Measurements from ENCODE around the gene CD8B.

Gene CD8B

DNA sequence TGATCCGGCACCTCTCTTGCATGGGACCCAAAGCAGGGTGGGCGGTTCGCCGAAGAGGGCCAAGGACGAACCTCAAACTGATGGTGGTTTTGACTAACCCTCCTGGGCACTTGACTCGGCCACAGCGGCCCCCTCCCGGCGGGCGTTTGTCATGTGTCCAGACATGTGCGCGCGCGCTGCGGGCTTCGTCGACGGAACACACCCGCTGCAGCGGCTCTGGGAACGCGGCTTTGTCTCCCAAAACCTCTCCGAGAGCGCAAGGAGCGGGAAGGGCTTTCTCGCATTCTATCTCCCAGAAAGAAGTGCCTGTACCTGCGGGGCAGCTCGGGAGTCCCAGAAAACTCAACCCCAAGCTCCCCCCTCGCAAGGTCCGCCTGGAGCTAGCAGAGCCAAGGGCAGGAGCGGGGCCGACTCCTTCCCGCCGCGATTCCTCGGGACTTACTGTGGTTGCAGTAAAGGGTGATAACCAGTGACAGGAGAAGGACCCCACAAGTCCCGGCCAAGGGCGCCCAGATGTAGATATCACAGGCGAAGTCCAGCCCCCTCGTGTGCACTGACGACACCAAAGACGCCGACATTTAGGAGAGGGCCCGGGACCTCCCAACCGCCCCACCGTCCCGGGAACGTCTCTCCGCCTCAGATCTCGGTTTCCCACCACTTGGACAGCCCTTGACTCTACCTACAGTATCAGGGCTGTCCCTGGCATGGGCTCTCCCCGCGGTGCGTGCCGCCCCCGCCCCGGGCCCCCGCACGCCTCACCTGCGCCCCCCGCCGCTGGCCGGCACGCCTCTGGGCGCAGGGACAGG, 72.6 kb downstream of the CD8B start:
- peak overlapping the region; percentile 70 for H3K18ac ChIP-seq (ENCODE audit: low read length)
- peaks cover 28 to 95% (median 51%) of the 10 kb centered on the region in 3 experiments for H3K27me3 ChIP-seq (ENCODE audit: control insufficient read depth in 3 of 3, insufficient read depth in 3 of 3, low read depth in 1 of 3, low read length in 3 of 3)
- no peak overlapping the region for H2BK120ac ChIP-seq (ENCODE audit: low read depth, low read length)
- H3K36me3 ChIP-seq (replicated peaks in 1 of 2; ENCODE audit: control insufficient read depth in 2 of 2, insufficient read depth in 2 of 2, low read length in 2 of 2): no peaks in the 10 kb centered on the region
- H3K4me1 ChIP-seq (ENCODE audit: control insufficient read depth in 2 of 2, insufficient read depth in 1 of 2, low read depth in 1 of 2, low read length in 2 of 2): peaks cover 5 to 8% of the 10 kb centered on the region in 2 donors
- no peak overlapping the region for H3K9ac ChIP-seq (ENCODE audit: low read depth, low read length, poor library complexity)
- peak overlapping the region; percentile 14 for H3K14ac ChIP-seq (ENCODE audit: low read length)
- no peaks in the 10 kb centered on the region for H3K79me1 ChIP-seq (ENCODE audit: low read depth, low read length)
- peak overlapping the region; percentile 85 for H2AFZ ChIP-seq (ENCODE audit: low read length)
- H3K4ac ChIP-seq (ENCODE audit: low read length): no peak overlapping the region
- peak overlapping the region; percentile 45 for H2BK15ac ChIP-seq (ENCODE audit: low read length)
- no peak overlapping the region for H2BK5ac ChIP-seq (ENCODE audit: low read length)
- no peak overlapping the region for H2BK12ac ChIP-seq (ENCODE audit: low read length)
- no peak overlapping the region for H3K27ac ChIP-seq (replicated peaks; ENCODE audit: low read length)
- peaks cover 0 to 7% of the 10 kb centered on the region in 2 donors for H3K9me3 ChIP-seq (replicated peaks in 1 of 2; ENCODE audit: control insufficient read depth in 2 of 2, insufficient read depth in 1 of 2, low read depth in 1 of 2, low read length in 2 of 2)
- H3K23ac ChIP-seq (ENCODE audit: low read depth, low read length, poor library complexity): no peak overlapping the region
- DNase-seq (ENCODE audit: low spot score): no peak
- H4K8ac ChIP-seq (ENCODE audit: low read depth, low read length): no peak overlapping the region
- WGBS, 2 donors (ENCODE audit: extremely low coverage in 2 of 2, insufficient read length in 2 of 2, insufficient replicate concordance in 1 of 2): no CpG with 5 or more reads among the region's 64 CpGs
- H3K4me2 ChIP-seq (ENCODE audit: insufficient read depth, low read length, poor library complexity, severe bottlenecking): peak overlapping the region; percentile 63
- no peak overlapping the region for H3K4me3 ChIP-seq (ENCODE audit: low read length in 2 of 2)
- H4K91ac ChIP-seq (ENCODE audit: low read depth, low read length, poor library complexity): no peak overlapping the region
- no peak overlapping the region for H2AK5ac ChIP-seq (ENCODE audit: low read depth, low read length)

GRCh38 chr2:86788165-86788564, 73.5 kb downstream of the CD8B start:
- Histone ChIP-seq H3K4me2 (ENCODE audit: insufficient read depth, low read length, poor library complexity, severe bottlenecking) (no peak overlapping the region), H2BK12ac (ENCODE audit: low read length) (no peak overlapping the region), H4K91ac (ENCODE audit: low read depth, low read length, poor library complexity) (no peak overlapping the region), H3K9ac (ENCODE audit: low read depth, low read length, poor library complexity) (no peak overlapping the region), H2BK15ac (ENCODE audit: low read length) (no peak overlapping the region), H3K27me3 (ENCODE audit: control insufficient read depth in 3 of 3, insufficient read depth in 3 of 3, low read depth in 1 of 3, low read length in 3 of 3) (peaks cover 28 to 95% (median 51%) of the 10 kb centered on the region in 3 experiments), H3K23ac (ENCODE audit: low read depth, low read length, poor library complexity) (no peak overlapping the region), H2BK5ac (ENCODE audit: low read length) (no peak overlapping the region), H3K9me3 (replicated peaks in 1 of 2; ENCODE audit: control insufficient read depth in 2 of 2, insufficient read depth in 1 of 2, low read depth in 1 of 2, low read length in 2 of 2) (peaks cover 0 to 7% of the 10 kb centered on the region in 2 donors), H2BK120ac (ENCODE audit: low read depth, low read length) (no peak overlapping the region), H3K4ac (ENCODE audit: low read length) (no peak overlapping the region), H3K79me1 (ENCODE audit: low read depth, low read length) (no peaks in the 10 kb centered on the region), H2AK5ac (ENCODE audit: low read depth, low read length) (no peak overlapping the region), H3K14ac (ENCODE audit: low read length) (no peak overlapping the region), H3K4me1 (ENCODE audit: control insufficient read depth in 2 of 2, insufficient read depth in 1 of 2, low read depth in 1 of 2, low read length in 2 of 2) (peaks cover 5 to 8% of the 10 kb centered on the region in 2 donors), H3K36me3 (replicated peaks in 1 of 2; ENCODE audit: control insufficient read depth in 2 of 2, insufficient read depth in 2 of 2, low read length in 2 of 2) (no peaks in the 10 kb centered on the region), H3K4me3 (ENCODE audit: low read length in 2 of 2) (no peak overlapping the region), H2AFZ (ENCODE audit: low read length) (no peak overlapping the region), H3K27ac (replicated peaks; ENCODE audit: low read length) (no peak overlapping the region), H3K18ac (ENCODE audit: low read length) (no peak overlapping the region), H4K8ac (ENCODE audit: low read depth, low read length) (no peak overlapping the region)
- DNase-seq (ENCODE audit: low spot score): no peak
- no CpG with 5 or more reads among the region's 7 CpGs for WGBS, 2 donors (ENCODE audit: extremely low coverage in 2 of 2, insufficient read length in 2 of 2, insufficient replicate concordance in 1 of 2)

DNA sequence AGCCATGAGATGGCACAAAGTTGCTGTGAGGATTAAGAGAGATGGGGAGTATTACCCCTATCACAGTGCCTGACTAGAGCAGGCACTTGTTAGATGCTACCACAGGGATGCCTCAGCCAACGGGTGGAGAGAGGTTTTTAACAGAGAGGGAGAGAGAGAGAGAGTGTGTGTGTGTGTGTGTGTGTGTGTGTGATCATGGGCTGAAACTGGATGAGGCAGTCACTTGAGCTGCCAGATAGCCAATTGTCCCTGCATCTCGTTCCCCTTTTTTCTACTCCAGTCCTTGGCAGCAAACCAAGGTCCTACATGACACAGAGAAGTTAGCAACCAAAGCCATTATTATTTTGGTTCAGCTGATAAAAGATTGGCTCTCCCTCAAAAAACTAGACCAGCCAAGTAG, 74.0 kb downstream of the CD8B start:
- H4K8ac ChIP-seq (ENCODE audit: low read depth, low read length): no peak overlapping the region
- H2BK15ac ChIP-seq (ENCODE audit: low read length): no peak overlapping the region
- no peak for DNase-seq (ENCODE audit: low spot score)
- H3K79me1 ChIP-seq (ENCODE audit: low read depth, low read length): no peaks in the 10 kb centered on the region
- H3K9me3 ChIP-seq (replicated peaks in 1 of 2; ENCODE audit: control insufficient read depth in 2 of 2, insufficient read depth in 1 of 2, low read depth in 1 of 2, low read length in 2 of 2): peaks cover 0 to 7% of the 10 kb centered on the region in 2 donors
- H3K36me3 ChIP-seq (replicated peaks in 1 of 2; ENCODE audit: control insufficient read depth in 2 of 2, insufficient read depth in 2 of 2, low read length in 2 of 2): no peaks in the 10 kb centered on the region
- H2BK12ac ChIP-seq (ENCODE audit: low read length): no peak overlapping the region
- H2BK120ac ChIP-seq (ENCODE audit: low read depth, low read length): no peak overlapping the region
- WGBS, 2 donors (ENCODE audit: extremely low coverage in 2 of 2, insufficient read length in 2 of 2, insufficient replicate concordance in 1 of 2): no CpG with 5 or more reads among the region's 2 CpGs
- H3K4me3 ChIP-seq (ENCODE audit: low read length in 2 of 2): peak overlapping the region in 1 of 2 donors; percentile 35
- H2BK5ac ChIP-seq (ENCODE audit: low read length): no peak overlapping the region
- no peak overlapping the region for H3K18ac ChIP-seq (ENCODE audit: low read length)
- H2AFZ ChIP-seq (ENCODE audit: low read length): no peak overlapping the region
- no peak overlapping the region for H3K9ac ChIP-seq (ENCODE audit: low read depth, low read length, poor library complexity)
- H3K23ac ChIP-seq (ENCODE audit: low read depth, low read length, poor library complexity): no peak overlapping the region
- H3K4ac ChIP-seq (ENCODE audit: low read length): no peak overlapping the region
- H3K4me1 ChIP-seq (ENCODE audit: control insufficient read depth in 2 of 2, insufficient read depth in 1 of 2, low read depth in 1 of 2, low read length in 2 of 2): peaks cover 5 to 8% of the 10 kb centered on the region in 2 donors
- no peak overlapping the region for H4K91ac ChIP-seq (ENCODE audit: low read depth, low read length, poor library complexity)
- no peak overlapping the region for H2AK5ac ChIP-seq (ENCODE audit: low read depth, low read length)
- H3K27ac ChIP-seq (replicated peaks; ENCODE audit: low read length): no peak overlapping the region
- no peak overlapping the region for H3K14ac ChIP-seq (ENCODE audit: low read length)
- peaks cover 28 to 94% (median 51%) of the 10 kb centered on the region in 3 experiments for H3K27me3 ChIP-seq (ENCODE audit: control insufficient read depth in 3 of 3, insufficient read depth in 3 of 3, low read depth in 1 of 3, low read length in 3 of 3)
- no peak overlapping the region for H3K4me2 ChIP-seq (ENCODE audit: insufficient read depth, low read length, poor library complexity, severe bottlenecking)

DNA sequence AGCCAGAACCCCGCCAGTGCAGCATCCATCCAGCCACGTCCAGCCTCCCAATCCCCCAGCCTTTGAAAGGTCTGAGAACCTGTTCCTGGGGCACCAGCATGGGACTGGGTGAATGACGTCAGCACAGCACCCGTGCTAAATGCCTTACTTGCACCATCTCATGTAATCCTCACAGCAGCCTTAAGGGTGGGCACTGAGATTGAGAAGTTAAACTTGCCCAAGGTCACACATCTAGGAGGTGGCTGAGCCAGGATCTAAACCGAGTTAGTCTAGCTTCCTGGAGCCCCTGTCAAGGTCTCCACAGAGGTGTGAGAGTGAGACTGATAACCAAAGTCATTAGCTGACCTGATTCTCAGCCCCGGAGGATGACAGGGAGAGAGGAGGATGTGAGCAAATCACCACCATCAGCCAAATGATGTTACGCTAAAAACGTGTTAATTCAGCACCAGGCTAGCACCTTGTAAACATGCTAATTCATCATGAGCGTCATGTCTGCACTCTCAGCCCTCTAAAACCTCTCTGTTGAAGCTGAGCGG, 75.6 kb downstream of the CD8B start:
- no peak overlapping the region for H3K14ac ChIP-seq (ENCODE audit: low read length)
- H3K9ac ChIP-seq (ENCODE audit: low read depth, low read length, poor library complexity): no peak overlapping the region
- H4K8ac ChIP-seq (ENCODE audit: low read depth, low read length): no peak overlapping the region
- peaks cover 0 to 7% of the 10 kb centered on the region in 2 donors for H3K9me3 ChIP-seq (replicated peaks in 1 of 2; ENCODE audit: control insufficient read depth in 2 of 2, insufficient read depth in 1 of 2, low read depth in 1 of 2, low read length in 2 of 2)
- no peaks in the 10 kb centered on the region for H3K36me3 ChIP-seq (replicated peaks in 1 of 2; ENCODE audit: control insufficient read depth in 2 of 2, insufficient read depth in 2 of 2, low read length in 2 of 2)
- no peak overlapping the region for H2BK15ac ChIP-seq (ENCODE audit: low read length)
- H3K18ac ChIP-seq (ENCODE audit: low read length): no peak overlapping the region
- H2BK12ac ChIP-seq (ENCODE audit: low read length): no peak overlapping the region
- no peak overlapping the region for H3K27ac ChIP-seq (replicated peaks; ENCODE audit: low read length)
- H2BK120ac ChIP-seq (ENCODE audit: low read depth, low read length): no peak overlapping the region
- WGBS, 2 donors (ENCODE audit: extremely low coverage in 2 of 2, insufficient read length in 2 of 2, insufficient replicate concordance in 1 of 2): no CpG with 5 or more reads among the region's 10 CpGs
- peak overlapping the region in 1 of 2 donors; percentile 50 for H3K4me3 ChIP-seq (ENCODE audit: low read length in 2 of 2)
- no peak overlapping the region for H3K4ac ChIP-seq (ENCODE audit: low read length)
- H3K4me2 ChIP-seq (ENCODE audit: insufficient read depth, low read length, poor library complexity, severe bottlenecking): no peak overlapping the region
- H2AK5ac ChIP-seq (ENCODE audit: low read depth, low read length): no peak overlapping the region
- peaks cover 23 to 84% (median 38%) of the 10 kb centered on the region in 3 experiments for H3K27me3 ChIP-seq (ENCODE audit: control insufficient read depth in 3 of 3, insufficient read depth in 3 of 3, low read depth in 1 of 3, low read length in 3 of 3)
- no peak overlapping the region for H3K23ac ChIP-seq (ENCODE audit: low read depth, low read length, poor library complexity)
- DNase-seq (ENCODE audit: low spot score): no peak
- H2AFZ ChIP-seq (ENCODE audit: low read length): no peak overlapping the region
- no peak overlapping the region for H2BK5ac ChIP-seq (ENCODE audit: low read length)
- H3K4me1 ChIP-seq (ENCODE audit: control insufficient read depth in 2 of 2, insufficient read depth in 1 of 2, low read depth in 1 of 2, low read length in 2 of 2): peaks cover 5 to 6% of the 10 kb centered on the region in 2 donors
- H3K79me1 ChIP-seq (ENCODE audit: low read depth, low read length): no peaks in the 10 kb centered on the region
- H4K91ac ChIP-seq (ENCODE audit: low read depth, low read length, poor library complexity): no peak overlapping the region

All from neuronal stem cell (in vitro differentiated cells).